ENCODE measurements around the gene GLIS1. TPM values are rescaled to one million over a fixed set of nuclear protein-coding genes. Genes with fewer than 3 reads are reported as not detected.

GLIS1 gene
- total RNA-seq, 1 experiment from 2014 or later: 0.39 TPM

- POLR2A ChIA-PET: no interaction called here
Measured at GRCh38 chr1:53580739-53581475, 158.1 kb downstream of the GLIS1 start.

More at GRCh38 chr1:53580739-53581475, 158.1 kb downstream of the GLIS1 start:
- Histone ChIP-seq H3K36me3 (ENCODE audit: control insufficient read depth in 1 of 2, insufficient read depth in 2 of 2, low read length in 2 of 2) (no peaks in the 10 kb centered on the region), H3K4me2 (ENCODE audit: low read length) (no peak overlapping the region), H3K9me3 (ENCODE audit: control insufficient read depth in 1 of 2, insufficient read depth in 1 of 2, low read depth in 1 of 2, low read length in 2 of 2) (no peaks in the 10 kb centered on the region), H2AFZ (ENCODE audit: low read depth, low read length, poor library complexity, severe bottlenecking) (no peak overlapping the region), H3K4me3 (replicated peaks in 1 of 2; ENCODE audit: low read depth in 1 of 2, low read length in 2 of 2) (no peak overlapping the region), H3K27me3 (ENCODE audit: insufficient read depth, low read length) (peaks cover 4% of the 10 kb centered on the region; the same call in 1 of the 2 replicates), H3K9me2 (ENCODE audit: insufficient read depth) (no peaks in the 10 kb centered on the region), H4K20me1 (ENCODE audit: insufficient read depth) (no peaks in the 10 kb centered on the region), H3K4me1 (ENCODE audit: control insufficient read depth in 1 of 2, insufficient read depth in 2 of 2, low read length in 2 of 2) (peaks cover 5 to 12% of the 10 kb centered on the region in 2 experiments; a peak in 2 of 4 replicates), H3K9ac (ENCODE audit: low read length) (no peak overlapping the region), H3K27ac (ENCODE audit: low read depth, low read length) (no peak overlapping the region), H3K79me2 (ENCODE audit: insufficient read depth, low read length) (no peaks in the 10 kb centered on the region)
- DNase-seq (ENCODE audit: low read depth, low spot score): no peak
- ChIA-PET CTCF (no interaction called here), RAD21 (ENCODE audit: low non-redundant PET in 1 of 2, low total read pairs in 2 of 2, uncharacterized antibody in 2 of 2, unreplicated experiment in 2 of 2) (no interaction called here)
- no peak for ATAC-seq
- BruUV-seq (replicated peaks): no TSS peak
- intact Hi-C loops (cut with micrococcal nuclease): no loop called here
- TF ChIP-seq EGR1 (IDR thresholded peaks at IDR 0.05; ENCODE audit: low read depth) (no peak), POLR2AphosphoS5 (IDR thresholded peaks at IDR 0.05; ENCODE audit: low read depth, low read length) (no peak), ATF3 (IDR thresholded peaks at IDR 0.05) (no peak), POLR2A (IDR thresholded peaks at IDR 0.05; ENCODE audit: borderline replicate concordance, extremely low read depth, insufficient read depth, insufficient read length) (no peak), CBX3 (IDR thresholded peaks at IDR 0.05; ENCODE audit: low read depth) (no peak), SIN3A (IDR thresholded peaks at IDR 0.05; ENCODE audit: low read depth) (no peak), ELF1 (IDR thresholded peaks at IDR 0.05; ENCODE audit: borderline replicate concordance, low read depth) (no peak), RAD21 (IDR thresholded peaks at IDR 0.05; ENCODE audit: low read depth) (no peak), TCF7L2 (IDR thresholded peaks at IDR 0.05; ENCODE audit: borderline replicate concordance, extremely low read depth, insufficient read depth, insufficient read length) (no peak), CEBPB (IDR thresholded peaks at IDR 0.05; ENCODE audit: low read depth) (no peak), EZH2phosphoT487 (IDR thresholded peaks at IDR 0.05; ENCODE audit: borderline replicate concordance) (no peak), SP1 (IDR thresholded peaks at IDR 0.05; ENCODE audit: low read depth) (no peak), EZH2 (IDR thresholded peaks at IDR 0.05) (no peak), SRF (IDR thresholded peaks at IDR 0.05; ENCODE audit: low read depth) (no peak), ZNF274 (IDR thresholded peaks at IDR 0.05; ENCODE audit: low read depth, low read length) (no peak), MAX (IDR thresholded peaks at IDR 0.05) (no peak)
- TF ChIP-seq, protein P1, sequence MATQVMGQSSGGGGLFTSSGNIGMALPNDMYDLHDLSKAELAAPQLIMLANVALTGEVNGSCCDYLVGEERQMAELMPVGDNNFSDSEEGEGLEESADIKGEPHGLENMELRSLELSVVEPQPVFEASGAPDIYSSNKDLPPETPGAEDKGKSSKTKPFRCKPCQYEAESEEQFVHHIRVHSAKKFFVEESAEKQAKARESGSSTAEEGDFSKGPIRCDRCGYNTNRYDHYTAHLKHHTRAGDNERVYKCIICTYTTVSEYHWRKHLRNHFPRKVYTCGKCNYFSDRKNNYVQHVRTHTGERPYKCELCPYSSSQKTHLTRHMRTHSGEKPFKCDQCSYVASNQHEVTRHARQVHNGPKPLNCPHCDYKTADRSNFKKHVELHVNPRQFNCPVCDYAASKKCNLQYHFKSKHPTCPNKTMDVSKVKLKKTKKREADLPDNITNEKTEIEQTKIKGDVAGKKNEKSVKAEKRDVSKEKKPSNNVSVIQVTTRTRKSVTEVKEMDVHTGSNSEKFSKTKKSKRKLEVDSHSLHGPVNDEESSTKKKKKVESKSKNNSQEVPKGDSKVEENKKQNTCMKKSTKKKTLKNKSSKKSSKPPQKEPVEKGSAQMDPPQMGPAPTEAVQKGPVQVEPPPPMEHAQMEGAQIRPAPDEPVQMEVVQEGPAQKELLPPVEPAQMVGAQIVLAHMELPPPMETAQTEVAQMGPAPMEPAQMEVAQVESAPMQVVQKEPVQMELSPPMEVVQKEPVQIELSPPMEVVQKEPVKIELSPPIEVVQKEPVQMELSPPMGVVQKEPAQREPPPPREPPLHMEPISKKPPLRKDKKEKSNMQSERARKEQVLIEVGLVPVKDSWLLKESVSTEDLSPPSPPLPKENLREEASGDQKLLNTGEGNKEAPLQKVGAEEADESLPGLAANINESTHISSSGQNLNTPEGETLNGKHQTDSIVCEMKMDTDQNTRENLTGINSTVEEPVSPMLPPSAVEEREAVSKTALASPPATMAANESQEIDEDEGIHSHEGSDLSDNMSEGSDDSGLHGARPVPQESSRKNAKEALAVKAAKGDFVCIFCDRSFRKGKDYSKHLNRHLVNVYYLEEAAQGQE (IDR thresholded peaks at IDR 0.05; ENCODE audit: low read depth): no peak
- TF ChIP-seq, protein P2, sequence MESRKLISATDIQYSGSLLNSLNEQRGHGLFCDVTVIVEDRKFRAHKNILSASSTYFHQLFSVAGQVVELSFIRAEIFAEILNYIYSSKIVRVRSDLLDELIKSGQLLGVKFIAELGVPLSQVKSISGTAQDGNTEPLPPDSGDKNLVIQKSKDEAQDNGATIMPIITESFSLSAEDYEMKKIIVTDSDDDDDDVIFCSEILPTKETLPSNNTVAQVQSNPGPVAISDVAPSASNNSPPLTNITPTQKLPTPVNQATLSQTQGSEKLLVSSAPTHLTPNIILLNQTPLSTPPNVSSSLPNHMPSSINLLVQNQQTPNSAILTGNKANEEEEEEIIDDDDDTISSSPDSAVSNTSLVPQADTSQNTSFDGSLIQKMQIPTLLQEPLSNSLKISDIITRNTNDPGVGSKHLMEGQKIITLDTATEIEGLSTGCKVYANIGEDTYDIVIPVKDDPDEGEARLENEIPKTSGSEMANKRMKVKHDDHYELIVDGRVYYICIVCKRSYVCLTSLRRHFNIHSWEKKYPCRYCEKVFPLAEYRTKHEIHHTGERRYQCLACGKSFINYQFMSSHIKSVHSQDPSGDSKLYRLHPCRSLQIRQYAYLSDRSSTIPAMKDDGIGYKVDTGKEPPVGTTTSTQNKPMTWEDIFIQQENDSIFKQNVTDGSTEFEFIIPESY (IDR thresholded peaks at IDR 0.05; ENCODE audit: extremely low read depth, insufficient replicate concordance, low read length): no peak
